HG02623 (cell line): ENCODE results near the gene SPO11.
"Not testable (repeated sequence)": the region's sequence is repeated elsewhere in the genome, so short reads cannot be mapped to it uniquely, and the experiment has no call there.

Experiments used
- ATAC-seq: cut with Tn5 transposase; IDR thresholded peaks from one replicate; pipeline ENCODE4 v1.9.1; 2021; ENCODE audit warnings: moderate library complexity; ENCODE audit not compliant: unreplicated experiment

The SPO11 gene

GRCh38 chr20:57335392-57335791 is 5.8 kb downstream of the SPO11 start:
- no peak for ATAC-seq

DNA sequence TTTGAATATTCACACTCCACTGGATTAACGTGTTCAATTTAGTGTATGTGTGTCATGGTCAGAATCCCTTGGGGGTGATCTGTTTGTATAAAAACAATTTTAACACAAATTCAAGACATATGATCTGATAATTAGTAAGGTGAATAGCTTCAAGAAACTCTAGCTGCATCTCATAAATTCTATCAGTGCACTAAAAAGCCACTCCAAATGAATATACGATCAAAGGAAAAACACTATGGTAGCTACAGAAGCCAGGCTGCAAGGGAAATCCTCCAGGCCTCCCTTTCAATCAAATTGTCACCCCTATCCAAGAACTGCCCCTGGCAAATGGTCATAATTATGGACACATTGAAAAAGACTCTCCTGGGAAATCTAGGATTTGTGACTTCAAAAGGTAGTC is 12.1 kb downstream of the SPO11 start:
- ATAC-seq: no peak

DNA sequence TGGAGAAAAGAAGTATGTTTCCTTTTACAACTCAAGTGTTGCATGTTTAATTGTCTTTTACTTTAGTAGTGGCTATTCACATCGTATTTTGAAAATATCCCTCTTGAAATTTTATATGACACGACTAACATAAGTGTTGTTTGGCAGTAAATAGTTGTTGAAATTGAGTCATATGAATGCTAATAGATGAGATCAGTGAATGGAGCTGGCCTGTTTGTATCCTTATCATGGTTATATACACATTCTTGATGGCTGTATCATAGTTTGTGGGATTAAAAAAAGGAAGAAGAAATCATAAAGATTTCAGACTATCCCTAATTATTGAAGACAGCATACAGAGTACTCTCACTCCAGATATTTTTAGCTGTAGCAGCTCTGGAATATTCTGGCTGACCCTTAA is 13.2 kb downstream of the SPO11 start:
- ATAC-seq: no peak

GRCh38 chr20:57346477-57346876 is 16.9 kb downstream of the SPO11 start:
- no peak for ATAC-seq

GRCh38 chr20:57347393-57347792 is 17.8 kb downstream of the SPO11 start:
- no peak for ATAC-seq

- not testable (repeated sequence) for ATAC-seq
Observed at GRCh38 chr20:57348200-57348921, 18.8 kb downstream of the SPO11 start.

DNA sequence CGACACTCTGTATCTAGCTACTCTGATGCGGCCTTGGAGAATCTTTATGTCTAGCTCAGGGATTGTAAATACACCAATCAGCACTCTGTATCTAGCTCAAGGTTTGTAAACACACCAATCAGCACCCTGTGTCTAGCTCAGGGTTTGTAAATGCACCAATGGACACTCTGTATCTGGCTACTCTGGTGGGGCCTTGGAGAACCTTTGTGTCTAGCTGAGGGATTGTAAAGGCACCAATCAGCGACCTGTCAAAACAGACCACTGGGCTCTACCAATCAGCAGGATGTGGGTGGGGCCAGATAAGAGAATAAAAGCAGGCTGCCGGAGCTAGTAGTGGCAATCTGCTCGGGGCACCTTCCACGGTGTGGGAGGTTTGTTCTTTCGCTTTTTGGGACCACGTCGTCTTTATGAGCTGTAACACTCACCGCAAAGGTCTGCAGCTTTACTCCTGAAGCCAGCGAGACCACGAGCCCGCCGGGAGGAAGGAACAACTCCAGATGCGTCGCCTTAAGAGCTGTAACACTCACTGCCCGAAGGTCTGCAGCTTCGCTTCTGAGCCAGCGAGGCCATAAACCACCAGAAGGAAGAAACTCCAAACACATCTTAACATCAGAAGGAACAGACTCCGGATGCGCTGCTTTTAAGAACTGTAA is 19.4 kb downstream of the SPO11 start:
- ATAC-seq: not testable (repeated sequence)

- ATAC-seq: no peak
Observed at GRCh38 chr20:57350081-57350710, 20.6 kb downstream of the SPO11 start.

DNA sequence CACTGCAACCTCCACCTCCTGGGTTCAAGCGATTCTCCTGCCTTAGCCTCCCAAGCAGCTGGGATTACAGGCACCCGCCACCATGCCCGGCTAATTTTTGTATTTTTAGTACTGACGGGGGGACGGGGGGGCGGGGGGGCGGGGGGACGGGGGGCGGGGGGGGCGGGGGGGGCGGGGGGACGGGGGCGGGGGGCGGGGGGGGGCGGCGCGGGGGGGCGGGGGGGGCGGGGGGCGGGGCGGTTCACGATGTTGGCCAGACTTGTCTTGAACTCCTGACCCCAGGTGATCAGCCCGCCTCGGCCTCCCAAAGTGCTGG is 21.1 kb downstream of the SPO11 start:
- ATAC-seq: not testable (repeated sequence)

GRCh38 chr20:57351042-57351783 is 21.6 kb downstream of the SPO11 start, which contains the start of gene RAE1:
TSS of gene RAE1 (plus strand) at chr20:57351255. CDS start at chr20:57354039, 2,784 bp downstream.
- peak; percentile 70 for ATAC-seq

GRCh38 chr20:57352305-57352704 is 22.7 kb downstream of the SPO11 start:
- no peak for ATAC-seq

- no peak for ATAC-seq
Observed at GRCh38 chr20:57353351-57353750, 23.7 kb downstream of the SPO11 start.

DNA sequence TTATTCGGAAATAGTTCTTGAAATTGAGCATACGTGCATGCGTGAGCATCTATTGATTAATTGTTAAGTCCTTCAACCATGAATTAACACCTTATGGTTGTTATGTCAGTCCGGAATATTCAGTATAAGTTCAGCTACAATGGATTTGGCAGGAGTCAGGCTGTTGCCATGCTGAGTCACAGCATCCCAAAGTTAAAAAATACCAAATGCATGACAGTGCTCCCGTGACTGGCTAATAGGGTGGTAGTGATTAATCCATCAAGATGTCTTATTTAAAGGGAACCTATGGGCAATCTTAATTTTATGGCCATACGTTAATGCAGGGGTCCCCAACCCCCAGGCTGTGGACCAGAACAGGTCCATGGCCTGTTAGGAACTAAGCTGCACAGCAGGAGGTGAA is 31.9 kb downstream of the SPO11 start:
- ATAC-seq: no peak

- no peak for ATAC-seq
Observed at GRCh38 chr20:57364451-57364850, 34.8 kb downstream of the SPO11 start.

- no peak for ATAC-seq
Observed at GRCh38 chr20:57369596-57369995, 40.0 kb downstream of the SPO11 start.

DNA sequence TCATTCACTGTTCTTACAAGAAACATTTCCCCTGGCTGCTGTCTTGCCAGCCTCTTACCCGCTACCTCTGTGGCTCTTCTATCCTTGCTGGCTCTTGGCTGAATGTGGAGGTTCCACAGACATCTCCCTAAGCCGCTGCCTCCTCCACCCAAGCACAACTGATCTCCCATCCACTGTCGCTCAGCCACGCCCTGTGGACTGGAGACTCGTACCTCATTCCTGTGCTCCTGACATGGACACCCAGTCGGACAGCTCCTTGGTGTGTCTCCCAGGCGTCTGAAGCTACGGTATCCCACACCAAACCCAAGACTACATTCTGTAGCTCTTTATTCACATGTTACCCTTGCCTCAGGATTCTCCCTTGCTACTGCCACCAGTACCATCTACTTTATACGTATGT is 40.7 kb downstream of the SPO11 start:
- no peak for ATAC-seq

- ATAC-seq: no peak
Observed at GRCh38 chr20:57371363-57371762, 41.8 kb downstream of the SPO11 start.

- ATAC-seq: no peak
Observed at GRCh38 chr20:57372157-57372556, 42.6 kb downstream of the SPO11 start.

GRCh38 chr20:57372581-57373350 is 43.2 kb downstream of the SPO11 start:
- no peak for ATAC-seq

- no peak for ATAC-seq
Observed at GRCh38 chr20:57374343-57374930, 44.8 kb downstream of the SPO11 start.
